ENCODE results near the gene APPL1.
"Not testable (repeated sequence)": the region's sequence is repeated elsewhere in the genome, so short reads cannot be mapped to it uniquely, and the experiment has no call there.

The APPL1 gene

DNA sequence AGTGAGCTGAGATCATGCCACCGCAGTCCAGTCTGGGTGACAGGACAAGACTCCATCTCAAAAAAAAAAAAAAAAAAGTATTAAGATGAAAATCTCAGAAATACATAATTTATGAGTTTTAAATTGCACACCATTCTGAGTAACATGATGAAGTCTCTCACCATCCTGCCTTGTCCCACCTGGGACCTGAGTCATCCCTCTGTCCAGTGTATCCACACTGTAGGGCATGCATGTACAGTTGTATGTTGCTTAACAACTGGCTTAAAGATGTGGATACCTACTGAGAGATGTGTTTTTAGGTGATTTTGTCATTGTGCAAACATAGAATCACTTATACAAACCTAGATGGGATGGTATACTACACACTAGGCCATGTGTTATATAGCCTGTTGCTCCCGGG lies 47.9 kb downstream of the APPL1 start:
- no peak for DNase-seq

DNA sequence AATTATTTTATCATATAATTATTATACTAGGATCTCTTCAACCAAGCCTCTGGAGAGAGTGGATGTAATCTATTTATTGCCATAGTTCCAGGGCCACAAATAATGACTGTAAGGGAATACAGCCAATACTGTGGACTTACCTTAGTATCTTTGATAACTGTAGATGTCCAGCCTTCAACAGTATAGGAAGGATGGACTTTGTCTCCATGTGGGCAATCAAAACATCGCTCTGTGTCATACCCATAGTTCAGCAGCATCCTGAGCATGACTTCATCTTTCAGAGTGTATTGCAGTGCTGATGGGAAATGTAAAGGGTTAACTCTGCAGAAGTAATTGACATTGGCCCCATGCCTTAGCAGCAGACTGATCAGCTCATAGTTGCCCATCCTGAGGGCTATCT lies 50.7 kb downstream of the APPL1 start:
- no peak for DNase-seq

GRCh38 chr3:57279685-57280084 lies 52.2 kb downstream of the APPL1 start:
- DNase-seq, result no peak

GRCh38 chr3:57281715-57282114 lies 54.2 kb downstream of the APPL1 start:
- no peak for DNase-seq

- no peak for DNase-seq
Observed at GRCh38 chr3:57283334-57283733, 55.8 kb downstream of the APPL1 start.

DNA sequence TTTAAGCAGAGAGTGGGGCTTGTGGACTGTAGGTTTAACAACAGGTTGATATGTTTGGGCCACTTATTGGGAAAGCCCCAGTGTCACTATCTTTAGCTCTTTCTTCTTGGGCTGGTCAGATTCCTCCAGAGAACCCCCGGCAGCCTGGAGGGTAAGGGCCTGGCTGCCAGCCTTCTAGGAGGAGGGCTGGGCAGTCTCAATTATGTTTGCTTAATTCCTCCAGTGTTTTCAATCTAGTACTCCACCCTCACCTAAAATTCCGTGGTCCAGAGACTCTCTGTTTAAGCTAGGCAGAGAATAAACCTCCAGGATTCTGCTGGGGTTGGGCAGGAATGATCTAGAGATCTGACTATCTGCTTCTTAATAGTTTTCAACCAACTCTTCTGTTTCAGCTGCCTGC lies 59.7 kb downstream of the APPL1 start:
- no peak for DNase-seq

- DNase-seq, result no peak
Observed at GRCh38 chr3:57288403-57288802, 60.9 kb downstream of the APPL1 start.

- no peak for DNase-seq
Observed at GRCh38 chr3:57292159-57292896, 64.8 kb downstream of the APPL1 start, which contains the start of gene ASB14. ASB14 (minus strand) TSS chr3:57292685; CDS start chr3:57292033, 652 bp downstream.

DNA sequence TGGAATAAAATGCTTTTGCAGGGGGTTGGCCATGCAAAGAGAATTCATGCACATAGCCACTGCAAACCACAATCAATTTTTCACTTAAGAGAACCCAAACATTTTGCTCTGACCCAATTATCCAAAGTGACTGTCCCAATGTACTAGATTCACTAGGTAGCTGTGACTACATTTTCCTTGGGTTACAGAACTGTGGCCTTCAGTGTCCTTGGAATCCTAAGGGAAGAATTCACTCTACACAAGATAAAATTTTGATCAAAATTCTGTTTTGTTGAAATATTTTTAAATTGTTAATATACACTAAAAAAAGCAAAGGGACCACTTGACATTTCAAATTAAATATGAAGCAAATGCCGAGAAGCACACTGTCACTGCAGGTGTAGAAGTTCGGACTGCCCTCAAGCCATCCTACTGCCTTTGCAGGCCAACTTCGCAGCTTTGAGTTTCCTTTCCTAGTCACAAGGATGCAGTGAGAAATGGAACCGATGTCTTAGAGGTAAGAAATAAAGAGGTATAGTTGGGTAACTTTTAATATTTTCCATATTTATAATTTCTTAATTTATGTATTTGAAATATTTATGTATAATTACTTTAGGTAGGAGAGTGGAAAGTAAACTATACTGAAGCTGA lies 65.5 kb downstream of the APPL1 start:
- DNase-seq, result no peak

DNA sequence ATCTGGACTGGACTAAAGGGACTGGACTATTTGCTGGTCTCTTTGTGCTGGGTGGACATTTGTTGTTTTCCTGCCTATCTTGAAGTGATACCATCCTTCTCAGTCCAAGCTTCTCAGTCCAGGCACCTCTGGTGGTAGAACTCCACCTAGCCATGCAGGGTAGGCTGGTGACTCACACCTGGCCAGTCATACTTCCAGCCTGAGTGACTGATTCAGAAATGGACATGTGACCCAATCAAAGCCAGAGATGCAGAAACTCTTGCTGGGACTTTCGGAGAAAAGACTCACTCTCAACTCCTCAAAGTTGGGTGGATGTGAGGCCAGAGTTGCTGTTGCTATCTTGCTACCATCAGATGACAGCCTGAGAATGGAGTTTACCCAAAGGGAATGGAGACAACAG lies 70.5 kb downstream of the APPL1 start:
- no peak for DNase-seq

DNA sequence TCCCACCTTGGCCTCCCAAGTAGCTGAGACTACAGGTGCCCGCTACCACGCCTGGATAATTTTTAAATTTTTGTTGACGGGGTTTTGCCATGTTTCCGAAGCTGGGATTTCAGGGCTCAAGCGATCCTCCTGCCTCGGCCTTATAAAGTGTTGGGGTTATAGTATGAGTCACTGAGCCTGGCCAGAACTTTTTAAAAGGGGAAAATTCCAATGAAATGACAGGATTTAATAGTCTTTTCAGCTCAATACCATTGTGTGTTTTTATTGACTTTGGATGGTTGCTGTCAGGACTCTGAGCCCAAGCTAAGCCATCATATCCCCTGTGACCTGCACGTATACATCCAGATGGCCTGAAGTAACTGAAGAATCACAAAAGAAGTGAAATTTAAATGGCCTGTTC lies 76.0 kb downstream of the APPL1 start:
- DNase-seq, result not testable (repeated sequence)

DNA sequence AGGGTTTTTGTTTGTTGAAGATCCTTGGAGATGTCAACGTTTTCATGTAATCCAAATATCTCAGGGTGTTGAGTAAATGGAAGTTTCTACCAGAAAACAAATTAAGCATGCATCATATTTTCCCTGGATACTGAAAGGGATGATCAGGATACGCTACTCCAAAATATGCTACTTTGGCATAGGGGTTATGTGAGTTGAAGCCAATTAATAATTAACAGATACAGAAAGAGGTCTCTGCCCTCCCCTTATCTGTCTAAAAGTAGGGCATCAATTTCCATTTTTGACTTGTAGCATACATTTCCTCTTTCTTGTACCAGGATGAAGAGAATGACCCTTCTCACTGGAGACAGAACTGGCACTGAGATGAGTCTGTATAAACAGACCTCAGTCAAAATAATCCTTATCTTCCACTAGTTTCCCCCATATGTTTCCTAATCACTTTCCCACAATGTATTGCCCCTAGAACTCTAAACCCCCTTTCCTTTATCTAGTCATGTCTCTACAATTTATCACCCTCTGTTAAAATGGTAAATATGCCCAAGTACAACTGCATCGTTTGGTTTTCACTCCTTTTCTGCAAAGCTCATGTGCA lies 82.3 kb downstream of the APPL1 start:
- no peak for DNase-seq

- no peak for DNase-seq
Observed at GRCh38 chr3:57314204-57314603, 86.7 kb downstream of the APPL1 start.

Measured in CD4-positive, alpha-beta T cell treated with Interferon gamma for 1 hour (primary cell).